GM10266 (cell line): ENCODE measurements around the gene ERG28.

ENCODE experiments used
- DNase-seq: peaks from one replicate; pipeline ENCODE4 v3.0.0; 2012; ENCODE audit errors: extremely low spot score
- CTCF ChIP-seq: IDR thresholded peaks from 2 replicates; pipeline ENCODE4 v1.5.1; 2012; ENCODE audit warnings: mild to moderate bottlenecking, low read depth; ENCODE audit not compliant: control insufficient read depth, insufficient read depth; ENCODE audit errors: missing control alignments

ERG28 gene

GRCh38 chr14:75648066-75648838 lies 12.4 kb downstream of the ERG28 start:
- no peak for TF ChIP-seq CTCF
- no peak for DNase-seq

GRCh38 chr14:75647640-75648039 lies 13.0 kb downstream of the ERG28 start:
- no peak for DNase-seq
- no peak for TF ChIP-seq CTCF

- no peak for TF ChIP-seq CTCF
- DNase-seq: no peak
Measured at GRCh38 chr14:75646762-75647161, 13.9 kb downstream of the ERG28 start.

GRCh38 chr14:75645056-75645455 lies 15.6 kb downstream of the ERG28 start:
- no peak for DNase-seq
- no peak for TF ChIP-seq CTCF

GRCh38 chr14:75643985-75644384 lies 16.7 kb downstream of the ERG28 start:
- DNase-seq: no peak
- TF ChIP-seq CTCF: no peak

- no peak for TF ChIP-seq CTCF
- no peak for DNase-seq
Measured at GRCh38 chr14:75640876-75641275, 19.8 kb downstream of the ERG28 start.

GRCh38 chr14:75636100-75636692 lies 24.5 kb downstream of the ERG28 start:
- TF ChIP-seq CTCF: no peak
- no peak for DNase-seq
